ENCODE measurements around the gene HEPH. TPM values are rescaled to one million over a fixed set of nuclear protein-coding genes. Genes with fewer than 3 reads are reported as not detected.

HEPH gene
- polyA plus RNA-seq, 1 experiment = 49.4 TPM

DNA sequence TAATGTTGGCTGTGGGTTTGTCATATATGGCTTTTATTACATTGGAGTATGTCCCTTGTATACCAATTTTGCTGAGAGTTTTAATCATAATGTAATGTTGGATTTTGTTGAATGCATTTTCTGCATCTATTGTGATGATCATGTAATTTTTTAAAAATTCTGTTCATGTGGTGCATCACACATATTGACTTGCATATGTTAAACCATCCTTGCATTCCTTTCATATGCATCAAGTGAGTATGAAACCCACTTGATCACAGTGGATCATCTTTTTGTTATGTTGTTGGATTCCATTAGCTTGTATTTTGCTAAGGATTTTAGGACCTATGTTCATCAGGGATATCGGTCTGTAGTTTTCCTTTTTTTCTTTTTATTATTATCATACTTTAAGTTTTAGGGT lies 12.1 kb downstream of the HEPH start:
- Histone ChIP-seq H3K9me3 (ENCODE audit: control insufficient read depth, insufficient read depth, low read length) (no peaks in the 10 kb centered on the region), H3K27ac (ENCODE audit: low read depth, low read length) (no peak overlapping the region), H3K27me3 (ENCODE audit: control insufficient read depth, insufficient read depth, low read length) (no peaks in the 10 kb centered on the region), H3K4me3 (ENCODE audit: low read depth, low read length) (no peak overlapping the region)
- CTCF ChIA-PET = no interaction called here
- TF ChIP-seq, protein P1, sequence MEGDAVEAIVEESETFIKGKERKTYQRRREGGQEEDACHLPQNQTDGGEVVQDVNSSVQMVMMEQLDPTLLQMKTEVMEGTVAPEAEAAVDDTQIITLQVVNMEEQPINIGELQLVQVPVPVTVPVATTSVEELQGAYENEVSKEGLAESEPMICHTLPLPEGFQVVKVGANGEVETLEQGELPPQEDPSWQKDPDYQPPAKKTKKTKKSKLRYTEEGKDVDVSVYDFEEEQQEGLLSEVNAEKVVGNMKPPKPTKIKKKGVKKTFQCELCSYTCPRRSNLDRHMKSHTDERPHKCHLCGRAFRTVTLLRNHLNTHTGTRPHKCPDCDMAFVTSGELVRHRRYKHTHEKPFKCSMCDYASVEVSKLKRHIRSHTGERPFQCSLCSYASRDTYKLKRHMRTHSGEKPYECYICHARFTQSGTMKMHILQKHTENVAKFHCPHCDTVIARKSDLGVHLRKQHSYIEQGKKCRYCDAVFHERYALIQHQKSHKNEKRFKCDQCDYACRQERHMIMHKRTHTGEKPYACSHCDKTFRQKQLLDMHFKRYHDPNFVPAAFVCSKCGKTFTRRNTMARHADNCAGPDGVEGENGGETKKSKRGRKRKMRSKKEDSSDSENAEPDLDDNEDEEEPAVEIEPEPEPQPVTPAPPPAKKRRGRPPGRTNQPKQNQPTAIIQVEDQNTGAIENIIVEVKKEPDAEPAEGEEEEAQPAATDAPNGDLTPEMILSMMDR (IDR thresholded peaks at IDR 0.05; ENCODE audit: low read depth, low read length) = no peak
- no peak for DNase-seq (ENCODE audit: low read depth, low spot score)
- POLR2A ChIA-PET = no interaction called here

DNA sequence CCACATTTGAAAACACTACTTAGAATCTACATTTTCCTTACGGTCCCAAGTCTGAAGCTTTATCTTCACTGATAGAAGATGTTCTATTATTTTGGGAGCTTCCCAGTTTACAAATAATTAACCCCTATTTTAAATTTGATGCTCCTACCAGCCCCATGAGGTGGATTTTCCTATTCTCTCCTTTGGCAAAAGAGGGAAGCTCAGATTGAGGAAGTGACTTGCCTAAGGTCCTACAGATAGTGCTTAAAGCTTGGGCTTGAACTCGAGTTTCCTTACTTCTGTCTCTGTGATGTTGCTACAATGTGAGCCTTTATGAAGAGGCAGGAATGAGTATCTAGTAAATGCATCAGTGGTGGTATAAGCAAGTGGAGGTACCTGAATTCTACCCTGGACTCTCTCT lies 27.5 kb downstream of the HEPH start:
- Histone ChIP-seq H3K27me3 (ENCODE audit: control insufficient read depth, insufficient read depth, low read length) (no peaks in the 10 kb centered on the region), H3K27ac (ENCODE audit: low read depth, low read length) (no peak overlapping the region), H3K4me3 (ENCODE audit: low read depth, low read length) (no peak overlapping the region), H3K9me3 (ENCODE audit: control insufficient read depth, insufficient read depth, low read length) (no peaks in the 10 kb centered on the region)
- TF ChIP-seq, protein P1 (IDR thresholded peaks at IDR 0.05; ENCODE audit: low read depth, low read length) = no peak
- CTCF ChIA-PET = no interaction called here
- no peak for DNase-seq (ENCODE audit: low read depth, low spot score)
- POLR2A ChIA-PET = no interaction called here

DNA sequence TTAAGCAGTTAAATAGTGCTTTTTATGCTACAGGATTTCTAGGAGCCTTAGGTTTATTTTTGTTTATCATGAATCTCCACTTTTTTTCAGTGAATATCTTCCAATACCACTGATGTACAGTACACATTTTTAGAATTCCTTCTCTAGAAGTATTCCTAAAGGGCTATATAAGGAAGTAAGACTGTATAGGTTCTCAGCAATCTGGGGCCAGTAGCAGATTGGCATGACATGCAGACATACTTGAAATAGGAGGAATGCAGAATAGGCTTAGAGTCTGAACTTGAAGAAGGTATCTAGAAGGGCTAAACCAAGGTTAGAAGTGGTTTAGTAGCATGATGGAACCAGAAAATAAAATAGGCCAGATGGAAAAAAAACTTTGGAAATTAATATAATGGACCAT lies 29.8 kb downstream of the HEPH start:
- TF ChIP-seq, protein P1 (IDR thresholded peaks at IDR 0.05; ENCODE audit: low read depth, low read length) = no peak
- Histone ChIP-seq H3K27ac (ENCODE audit: low read depth, low read length) (no peak overlapping the region), H3K4me3 (ENCODE audit: low read depth, low read length) (no peak overlapping the region), H3K27me3 (ENCODE audit: control insufficient read depth, insufficient read depth, low read length) (no peaks in the 10 kb centered on the region), H3K9me3 (ENCODE audit: control insufficient read depth, insufficient read depth, low read length) (no peaks in the 10 kb centered on the region)
- ChIA-PET CTCF (interaction anchor here (3.1 kb wide), 1 partner anchor 535 kb away, joined by 10 read pairs; no protein-coding TSS in a partner anchor), POLR2A (no interaction called here)
- DNase-seq (ENCODE audit: low read depth, low spot score) = no peak

DNA sequence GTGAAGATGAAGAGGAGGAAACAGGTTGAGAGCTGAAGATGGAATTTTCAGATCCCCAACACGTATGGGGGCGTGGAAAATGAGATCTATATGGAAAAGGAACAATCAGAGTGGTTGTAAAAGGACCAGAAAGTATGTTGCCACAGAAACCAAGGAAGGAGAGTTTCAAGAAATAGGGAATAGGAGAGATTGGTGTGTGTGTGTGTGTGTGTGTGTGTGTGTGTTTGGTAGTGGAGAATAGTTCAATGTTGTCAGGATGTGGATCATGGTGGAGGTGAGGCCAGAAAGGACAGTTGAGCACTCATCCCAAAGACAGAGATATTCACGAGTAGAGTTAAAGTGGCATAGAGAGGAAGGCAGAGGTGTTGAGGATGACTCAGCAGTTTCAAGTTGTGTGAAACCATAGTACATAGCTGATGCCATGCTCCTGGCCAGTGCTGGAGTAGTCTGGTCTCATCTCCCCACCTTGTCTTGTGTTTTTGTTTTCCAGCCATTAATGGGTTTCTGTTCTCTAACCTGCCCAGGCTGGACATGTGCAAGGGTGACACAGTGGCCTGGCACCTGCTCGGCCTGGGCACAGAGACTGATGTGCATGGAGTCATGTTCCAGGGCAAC lies 36.1 kb downstream of the HEPH start:
- no peaks in the 10 kb centered on the region for H3K27me3 ChIP-seq (ENCODE audit: control insufficient read depth, insufficient read depth, low read length)
- CTCF ChIA-PET = interaction anchor here (5.6 kb wide), 1 partner anchor 530 kb away, joined by 112 read pairs; no protein-coding TSS in a partner anchor
- POLR2A ChIA-PET = interaction anchor here (0.6 kb wide), 1 partner anchor 499 kb away, joined by 3 read pairs; no protein-coding TSS in a partner anchor
- no peak overlapping the region for H3K27ac ChIP-seq (ENCODE audit: low read depth, low read length)
- no peaks in the 10 kb centered on the region for H3K9me3 ChIP-seq (ENCODE audit: control insufficient read depth, insufficient read depth, low read length)
- TF ChIP-seq, protein P1 (IDR thresholded peaks at IDR 0.05; ENCODE audit: low read depth, low read length) = no peak
- no peak for DNase-seq (ENCODE audit: low read depth, low spot score)
- no peak overlapping the region for H3K4me3 ChIP-seq (ENCODE audit: low read depth, low read length)

DNA sequence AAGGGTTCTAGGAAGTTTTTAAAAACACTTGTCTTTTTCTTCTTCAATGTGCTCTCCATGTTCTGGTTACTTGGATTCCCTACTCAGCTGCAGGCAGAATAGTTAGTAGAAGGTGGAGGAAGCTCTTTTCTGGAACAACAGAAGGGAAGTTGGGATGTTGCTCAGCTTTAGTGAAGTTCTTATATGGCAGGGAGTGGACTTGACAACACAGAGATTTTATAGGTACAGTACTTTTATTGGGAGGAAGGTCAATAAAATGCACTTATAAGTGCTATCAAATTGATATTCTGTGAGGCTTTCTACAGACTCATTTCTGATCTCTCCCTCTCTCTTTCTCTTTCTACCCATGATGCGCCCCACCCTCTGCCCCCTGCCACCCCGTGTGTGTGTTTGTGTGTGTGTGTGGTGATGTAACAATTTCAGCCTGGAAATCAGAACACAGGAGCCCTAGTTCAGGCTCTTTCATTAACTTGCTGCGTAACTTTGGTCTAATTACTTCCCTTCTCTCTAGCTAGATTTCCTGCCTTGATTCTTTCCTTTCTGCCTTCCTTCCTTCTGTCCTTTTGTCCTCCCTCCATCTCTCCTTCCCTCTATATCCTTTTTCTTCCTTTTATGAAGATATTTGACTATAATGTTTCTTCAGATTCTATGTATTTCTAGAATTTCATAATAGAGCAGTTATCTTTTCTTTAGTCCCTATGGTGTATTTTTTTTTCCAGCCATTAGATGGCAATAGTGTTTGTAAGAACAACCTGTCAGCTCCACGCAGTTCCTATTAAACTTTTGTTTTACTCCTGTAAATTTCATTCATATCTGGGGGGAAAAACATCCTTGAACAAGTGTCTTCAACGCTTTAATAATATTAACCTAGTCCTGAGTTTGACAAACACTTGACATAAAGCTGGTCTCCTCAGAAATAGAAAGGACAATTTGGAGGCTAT lies 37.1 kb downstream of the HEPH start:
- ChIA-PET POLR2A (interaction anchor here (0.6 kb wide), 1 partner anchor 500 kb away, joined by 3 read pairs; no protein-coding TSS in a partner anchor), CTCF (interaction anchor here (5.6 kb wide), 1 partner anchor 529 kb away, joined by 112 read pairs; no protein-coding TSS in a partner anchor)
- TF ChIP-seq, protein P1 (IDR thresholded peaks at IDR 0.05; ENCODE audit: low read depth, low read length) = peak; percentile 44
- no peak for DNase-seq (ENCODE audit: low read depth, low spot score)
- H3K27ac ChIP-seq (ENCODE audit: low read depth, low read length) = no peak overlapping the region
- no peak overlapping the region for H3K4me3 ChIP-seq (ENCODE audit: low read depth, low read length)
- H3K27me3 ChIP-seq (ENCODE audit: control insufficient read depth, insufficient read depth, low read length) = no peaks in the 10 kb centered on the region
- no peaks in the 10 kb centered on the region for H3K9me3 ChIP-seq (ENCODE audit: control insufficient read depth, insufficient read depth, low read length)

All from AG04450 (cell line).